GM18873 (cell line): ENCODE measurements around the gene ALDH1L1.

Experiments
- ATAC-seq: cut with Tn5 transposase; IDR thresholded peaks from one replicate; pipeline ENCODE4 v1.9.1; 2021; ENCODE audit warnings: mild to moderate bottlenecking, moderate library complexity, moderate number of reproducible peaks; ENCODE audit not compliant: unreplicated experiment, low FRiP score

The ALDH1L1 gene

GRCh38 chr3:126155819-126156218 is 24.6 kb downstream of the ALDH1L1 start:
- no peak for ATAC-seq

DNA sequence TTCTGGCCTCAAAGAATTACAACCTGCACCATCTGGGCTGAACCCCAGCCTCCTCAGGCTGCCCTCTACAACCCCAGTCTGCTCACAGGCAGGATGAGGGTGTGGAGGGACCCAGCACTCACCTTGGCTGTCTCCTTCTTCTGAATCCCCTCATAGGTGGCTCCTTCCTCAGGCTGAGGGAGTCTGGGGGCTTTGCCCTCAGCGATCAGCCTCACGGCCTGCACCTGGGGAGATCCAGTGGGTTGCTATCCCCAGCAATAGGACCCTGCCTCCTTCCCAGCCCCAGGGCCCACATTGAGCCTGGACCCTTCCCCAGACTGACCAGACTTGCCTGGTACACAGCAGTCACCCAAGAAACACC is 25.1 kb downstream of the ALDH1L1 start:
- no peak for ATAC-seq

DNA sequence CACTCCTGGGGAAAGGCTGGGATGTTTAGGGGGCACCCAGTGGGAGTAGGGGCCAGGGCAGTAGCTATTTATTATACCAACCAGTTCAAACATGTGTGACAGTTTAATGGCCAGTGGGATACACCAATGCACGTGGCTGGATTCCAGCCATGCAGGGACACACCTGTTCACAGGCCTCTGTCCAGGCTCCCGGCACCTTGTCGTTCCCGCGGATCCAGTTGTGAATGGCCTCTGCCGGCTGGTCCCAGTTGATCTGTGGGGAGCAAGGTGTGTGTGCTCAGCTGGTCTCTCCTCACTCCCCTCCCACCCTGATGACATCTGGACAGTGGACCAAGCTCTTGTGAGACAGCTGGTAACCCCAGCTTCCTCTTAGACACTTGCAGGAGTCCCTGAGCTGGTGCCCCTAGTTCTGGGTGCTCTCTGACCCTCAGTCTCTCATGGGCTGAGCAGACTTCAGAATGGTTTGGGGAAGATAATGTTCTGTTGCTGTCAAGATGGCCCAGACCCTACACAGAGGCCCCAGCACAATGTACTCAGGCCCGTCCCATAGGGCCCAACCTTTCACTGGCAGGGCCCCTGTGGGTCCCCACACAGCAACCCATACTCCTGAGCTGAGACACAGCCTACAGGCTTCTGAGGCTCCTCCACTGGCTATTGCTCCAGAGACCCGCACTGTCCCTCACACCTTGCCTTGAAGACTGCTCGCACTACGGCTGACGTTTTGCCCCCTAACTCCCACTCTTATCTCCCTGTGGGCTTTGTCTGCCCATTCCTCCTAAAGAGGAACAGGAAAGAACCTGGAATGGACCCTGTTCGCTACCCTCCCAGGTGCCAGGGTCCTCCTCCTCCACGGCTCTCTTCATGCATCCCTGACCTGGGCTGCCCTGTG is 25.8 kb downstream of the ALDH1L1 start:
- ATAC-seq = no peak

DNA sequence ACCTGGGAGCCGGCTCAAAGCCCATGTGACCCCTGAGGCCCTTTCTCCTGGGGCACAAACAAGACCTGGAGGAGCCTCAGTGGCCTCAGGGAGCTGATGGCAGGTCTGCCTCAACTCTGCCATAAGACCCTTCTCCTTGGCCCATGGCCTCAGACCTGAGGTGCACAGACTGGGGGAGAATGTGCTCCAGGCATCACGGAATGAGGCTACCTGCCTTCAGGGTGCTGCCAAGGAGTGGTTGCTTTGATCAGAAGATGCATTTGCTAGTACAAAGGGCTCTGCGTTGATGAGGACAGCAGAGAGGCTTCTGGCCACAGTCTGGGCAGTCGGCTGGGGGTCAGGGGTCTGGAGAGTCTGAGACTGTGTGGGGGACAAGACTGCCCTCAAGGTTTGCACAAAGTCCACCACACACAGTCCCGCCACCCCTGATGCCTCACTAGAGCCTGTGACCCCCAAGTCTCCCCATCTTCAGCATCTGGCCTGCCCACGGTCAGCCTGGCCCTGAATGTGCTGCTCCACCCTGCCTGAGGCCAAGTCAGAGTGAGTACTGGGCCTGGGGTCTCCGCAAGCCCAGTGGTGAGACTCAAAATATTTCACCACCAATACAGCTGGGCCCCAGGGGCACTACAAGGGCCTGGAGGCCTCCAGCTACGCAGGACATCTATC is 26.6 kb downstream of the ALDH1L1 start:
- no peak for ATAC-seq

DNA sequence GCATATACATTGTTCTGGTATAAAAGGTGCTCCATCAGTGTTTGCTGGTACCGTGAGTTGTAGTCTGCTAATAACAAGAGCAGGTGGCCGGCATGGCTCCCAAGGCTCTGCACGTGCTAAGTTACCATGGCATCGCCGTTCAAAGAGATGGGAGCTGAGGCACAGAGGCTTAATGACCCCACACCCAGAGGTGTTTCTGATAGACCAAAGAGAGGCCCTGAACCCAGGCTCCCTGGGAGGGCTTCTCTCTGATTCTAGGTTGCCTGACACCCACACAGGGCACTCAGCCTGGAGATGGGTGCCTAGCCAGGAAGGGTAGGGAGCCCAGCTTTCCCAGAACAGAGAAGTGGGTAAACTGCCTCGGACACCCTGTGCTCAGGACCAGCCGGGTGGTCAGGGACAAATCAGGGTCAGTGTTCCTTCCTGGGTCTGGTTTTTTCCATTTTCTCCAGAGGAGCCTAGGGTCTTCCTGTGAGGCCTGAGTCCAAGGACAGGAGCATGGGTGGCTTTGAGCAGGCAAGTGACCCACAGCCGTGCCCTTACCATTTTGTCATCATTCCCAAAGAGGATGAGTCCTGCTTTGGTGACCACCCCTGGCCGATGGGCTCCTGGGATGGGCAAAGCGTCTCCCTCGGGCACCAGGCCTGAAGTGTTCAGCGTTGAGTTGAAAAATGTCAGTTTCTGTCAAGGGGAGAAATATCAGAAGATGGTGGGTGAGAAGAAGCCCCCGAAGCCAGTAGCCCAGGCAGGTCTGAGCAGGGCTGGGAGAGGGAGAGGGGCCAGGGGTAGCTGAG is 27.3 kb downstream of the ALDH1L1 start:
- no peak for ATAC-seq

DNA sequence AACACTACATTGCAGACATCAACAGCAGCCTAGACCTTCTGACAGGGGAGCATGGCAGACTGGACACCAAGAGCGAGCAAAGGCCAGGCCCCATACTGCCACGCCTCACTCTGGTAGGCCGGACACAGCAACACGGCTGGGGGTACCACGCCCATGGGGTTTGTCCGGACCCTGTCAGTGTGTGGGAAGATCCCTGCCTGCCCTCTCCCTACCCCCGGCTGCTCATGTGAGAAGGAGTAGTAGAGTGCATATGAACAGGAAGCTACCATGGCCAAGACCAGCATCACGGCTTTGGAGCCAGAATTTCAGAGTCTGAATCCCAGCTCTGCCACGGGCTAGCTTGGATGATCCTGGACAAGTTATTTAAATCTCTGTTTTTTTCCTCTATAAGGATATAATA is 27.9 kb downstream of the ALDH1L1 start:
- ATAC-seq = no peak

DNA sequence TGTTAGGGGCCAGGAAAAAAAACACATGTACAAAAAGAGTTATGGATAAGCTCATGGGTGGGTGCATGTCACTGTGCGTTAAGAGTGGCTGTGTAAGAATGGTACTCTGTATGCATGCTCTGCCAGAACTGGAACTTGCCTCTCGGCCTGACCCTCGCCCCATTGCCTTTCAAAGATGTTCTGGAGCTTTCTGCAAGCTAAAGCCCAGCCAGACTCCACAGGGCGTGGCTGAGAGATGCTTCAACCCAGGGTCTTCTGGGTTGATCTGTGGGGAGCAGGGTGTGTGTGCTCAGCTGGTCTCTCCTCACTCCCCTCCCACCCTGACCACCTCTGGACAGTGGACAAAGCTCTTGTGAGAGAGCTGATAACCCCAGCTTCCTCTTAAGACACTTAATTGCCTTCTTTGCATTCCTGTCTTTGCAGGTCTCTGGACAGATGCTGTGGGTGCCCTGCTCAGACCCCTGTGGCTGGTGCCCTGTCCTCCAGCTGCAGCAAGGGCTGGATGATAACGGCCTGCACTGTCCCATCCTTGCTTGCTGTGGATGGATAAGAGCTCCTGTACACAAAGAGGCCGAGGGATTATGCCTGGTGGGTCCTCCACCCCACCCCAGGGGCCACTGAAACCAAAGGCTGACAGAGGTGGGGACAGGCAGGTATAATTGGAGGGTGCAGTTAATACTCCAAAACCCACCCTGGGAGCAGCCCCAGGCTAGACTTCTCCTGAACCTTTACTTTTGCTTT is 28.7 kb downstream of the ALDH1L1 start:
- ATAC-seq = no peak

DNA sequence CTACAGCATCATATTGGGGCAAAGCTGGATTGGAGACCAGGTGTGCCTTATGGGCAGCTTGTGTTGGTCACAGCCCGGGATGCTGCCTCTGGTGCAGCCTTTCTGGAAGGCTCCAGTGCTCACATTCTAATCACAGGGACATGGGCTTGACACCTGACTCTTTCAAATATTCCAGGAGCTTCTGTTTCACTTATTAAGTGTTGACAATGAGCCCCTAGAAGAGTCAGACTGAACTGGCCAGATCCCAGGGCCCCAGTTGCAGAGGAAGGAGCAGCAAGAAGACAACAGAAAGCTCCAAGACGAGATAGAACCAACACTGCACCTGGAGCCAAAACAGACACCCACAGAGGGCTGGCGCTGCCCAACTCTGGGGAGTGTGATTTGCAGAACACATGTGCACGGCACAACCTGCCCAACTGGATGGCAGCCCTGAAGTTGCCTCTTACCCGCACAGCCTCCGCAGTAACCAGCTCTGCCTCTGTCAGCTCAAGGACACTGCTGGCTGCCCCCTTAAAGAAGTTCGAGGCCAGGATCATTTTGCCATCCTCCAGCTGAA is 30.3 kb downstream of the ALDH1L1 start:
- no peak for ATAC-seq

DNA sequence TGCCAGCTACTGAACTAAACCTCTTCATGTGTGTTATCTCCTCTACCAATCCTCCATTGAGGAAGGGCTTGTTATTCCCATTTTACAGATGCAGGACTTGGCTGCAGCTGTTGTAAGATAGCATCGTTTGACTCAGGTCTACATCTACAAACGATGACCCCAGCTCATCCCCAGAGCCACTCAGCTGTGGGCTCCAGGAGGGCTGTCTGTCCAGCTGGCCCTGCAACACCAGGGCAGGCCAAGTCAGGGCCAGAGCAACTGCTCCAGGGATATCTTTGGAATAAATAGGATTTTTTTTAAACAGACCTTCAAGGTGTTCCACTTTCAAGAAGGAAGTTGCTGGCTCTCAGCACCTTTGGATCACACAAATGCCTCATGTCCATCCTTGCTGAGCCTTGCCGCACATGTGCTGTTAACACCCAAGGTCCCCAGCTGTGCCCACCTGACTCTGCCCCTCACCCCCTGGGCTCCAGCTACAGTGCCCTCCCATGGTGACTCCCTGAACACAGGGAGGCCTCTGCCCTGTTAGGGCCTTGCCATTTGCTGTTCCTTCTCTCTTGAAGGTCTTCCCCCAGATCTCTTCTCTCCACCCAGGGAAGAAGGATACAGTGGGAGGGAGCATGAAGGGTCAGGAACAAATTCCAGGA is 31.0 kb downstream of the ALDH1L1 start:
- ATAC-seq = no peak

DNA sequence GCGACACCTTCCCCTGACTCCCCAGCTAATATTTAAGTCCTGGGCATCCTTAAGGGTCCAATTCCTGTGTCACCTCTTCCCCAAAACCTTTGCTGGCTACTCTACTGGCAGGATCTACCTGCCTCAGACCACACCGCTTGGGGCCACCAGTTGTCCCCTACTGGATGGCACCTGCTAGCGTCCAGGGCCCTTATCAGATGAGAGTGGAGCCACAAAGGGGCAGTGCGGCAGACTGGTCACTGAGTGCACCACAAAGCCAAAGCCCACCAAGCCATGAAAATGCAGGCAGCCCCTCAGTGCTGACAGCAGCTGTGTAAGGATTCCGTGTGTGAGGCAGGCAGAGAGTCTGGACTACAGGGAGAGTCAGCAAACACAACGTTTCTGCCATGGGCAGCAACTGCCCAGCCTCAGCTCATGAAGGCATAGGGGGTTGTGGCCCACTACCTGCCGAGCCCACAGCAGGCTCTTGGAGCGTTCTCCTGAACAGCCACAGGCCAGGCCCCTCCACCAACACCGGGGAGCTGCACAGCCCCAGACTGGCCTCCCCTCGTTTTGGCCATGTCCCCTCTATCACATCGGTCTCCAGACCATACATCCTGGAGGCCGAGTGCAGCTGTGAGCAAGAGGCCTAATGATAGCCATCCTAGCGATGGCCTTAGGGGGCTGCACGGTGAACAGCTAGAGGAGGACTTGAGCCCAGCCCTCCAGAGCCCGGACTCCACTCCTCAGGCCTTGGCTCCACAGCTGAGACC is 32.3 kb downstream of the ALDH1L1 start:
- ATAC-seq = no peak

GRCh38 chr3:126147147-126147931 is 33.0 kb downstream of the ALDH1L1 start:
- ATAC-seq = no peak

DNA sequence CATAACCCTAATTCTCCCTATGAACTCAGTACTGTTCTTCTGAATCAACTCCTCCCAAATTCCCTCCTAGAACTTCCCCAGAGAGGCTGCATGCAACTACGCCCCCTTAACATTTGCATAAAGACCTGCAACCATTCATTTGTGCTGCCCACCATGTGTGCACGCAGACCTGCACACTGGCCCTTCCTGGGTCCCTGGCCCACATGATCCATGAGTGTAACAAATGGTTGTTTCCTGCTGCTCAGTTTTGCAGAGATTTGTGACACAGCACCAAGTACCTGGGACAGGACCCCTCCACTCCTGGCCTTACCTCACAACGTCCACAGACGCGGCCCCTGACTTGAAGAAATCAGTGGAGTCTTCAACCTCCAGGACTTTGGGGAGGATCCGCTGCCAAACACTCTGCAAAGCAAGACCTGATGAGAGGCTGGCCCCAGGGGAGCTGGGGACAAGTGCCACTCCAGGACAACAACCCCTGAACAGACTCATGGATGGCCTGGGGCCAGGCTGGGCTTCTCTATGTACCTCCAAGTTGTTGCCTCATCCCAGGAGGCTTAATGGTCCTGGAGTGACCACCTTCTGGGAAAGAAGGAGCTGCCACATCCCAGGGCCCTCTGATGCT is 33.8 kb downstream of the ALDH1L1 start:
- no peak for ATAC-seq

DNA sequence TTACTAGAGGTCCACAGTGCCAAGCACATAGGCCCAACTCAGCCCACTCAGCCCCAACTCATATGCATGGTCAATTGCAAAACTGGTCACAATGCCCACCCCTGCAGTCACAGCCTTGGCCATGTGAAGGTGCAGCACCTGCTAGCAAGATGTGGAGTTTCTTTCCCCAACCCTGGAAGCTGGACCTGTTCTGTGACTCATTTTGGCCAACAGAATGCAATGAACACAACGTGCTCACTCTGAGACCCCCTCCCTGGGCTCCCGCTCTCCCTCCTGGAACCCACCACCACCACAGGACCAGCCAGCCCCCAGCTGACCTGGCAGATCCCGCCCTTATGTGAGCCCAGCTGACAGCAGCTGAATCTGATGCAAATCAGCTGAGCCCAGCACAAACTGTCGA is 34.4 kb downstream of the ALDH1L1 start:
- ATAC-seq = no peak

DNA sequence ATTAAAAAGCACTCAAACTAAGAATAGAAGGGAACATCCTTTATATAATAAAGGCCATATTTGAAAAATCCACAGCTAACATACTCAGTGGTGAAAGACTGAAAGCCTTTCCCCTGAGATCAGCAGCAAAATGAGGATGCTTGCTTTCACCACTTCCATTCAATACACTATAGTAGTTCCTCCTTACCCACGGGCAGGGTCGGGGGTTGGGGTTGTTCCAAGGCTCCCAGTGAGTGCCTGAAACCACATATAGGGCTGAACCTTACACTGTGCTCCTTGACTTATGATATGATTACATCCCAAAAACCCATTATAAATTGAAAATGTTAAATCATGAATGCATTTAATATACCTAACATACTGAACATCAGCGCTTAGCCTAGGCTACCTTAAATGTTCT is 37.7 kb downstream of the ALDH1L1 start:
- ATAC-seq = no peak

DNA sequence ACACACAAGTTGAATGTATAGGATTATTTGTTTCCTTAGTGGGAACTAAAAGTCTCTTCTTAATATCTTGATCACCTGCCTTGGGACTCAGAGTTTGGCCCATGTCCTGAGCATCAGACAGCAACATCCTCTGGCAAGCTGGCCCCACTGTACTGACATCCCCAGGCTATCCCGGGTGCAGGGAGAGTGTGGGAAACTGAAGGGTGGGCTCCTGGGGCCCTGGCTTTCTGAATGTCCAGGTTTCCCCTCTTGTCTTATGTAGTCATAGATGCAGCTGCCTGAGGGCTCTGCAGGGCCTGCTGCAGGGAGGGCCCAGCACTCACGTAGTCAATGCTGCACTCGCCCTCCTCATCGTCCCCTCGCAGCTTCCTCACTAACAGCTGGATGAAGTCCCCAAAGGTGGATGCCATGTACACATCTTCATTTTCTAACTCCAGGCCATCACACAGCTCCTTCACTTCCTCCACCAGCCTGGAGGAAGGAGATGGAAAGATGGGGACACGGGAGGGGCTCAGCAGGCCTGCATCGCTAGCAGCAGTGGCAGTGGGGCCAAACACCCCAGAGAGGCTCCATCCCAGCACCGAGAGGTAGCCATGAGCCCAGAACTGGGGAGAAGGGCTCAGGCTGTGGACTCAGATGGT is 42.8 kb downstream of the ALDH1L1 start:
- no peak for ATAC-seq

DNA sequence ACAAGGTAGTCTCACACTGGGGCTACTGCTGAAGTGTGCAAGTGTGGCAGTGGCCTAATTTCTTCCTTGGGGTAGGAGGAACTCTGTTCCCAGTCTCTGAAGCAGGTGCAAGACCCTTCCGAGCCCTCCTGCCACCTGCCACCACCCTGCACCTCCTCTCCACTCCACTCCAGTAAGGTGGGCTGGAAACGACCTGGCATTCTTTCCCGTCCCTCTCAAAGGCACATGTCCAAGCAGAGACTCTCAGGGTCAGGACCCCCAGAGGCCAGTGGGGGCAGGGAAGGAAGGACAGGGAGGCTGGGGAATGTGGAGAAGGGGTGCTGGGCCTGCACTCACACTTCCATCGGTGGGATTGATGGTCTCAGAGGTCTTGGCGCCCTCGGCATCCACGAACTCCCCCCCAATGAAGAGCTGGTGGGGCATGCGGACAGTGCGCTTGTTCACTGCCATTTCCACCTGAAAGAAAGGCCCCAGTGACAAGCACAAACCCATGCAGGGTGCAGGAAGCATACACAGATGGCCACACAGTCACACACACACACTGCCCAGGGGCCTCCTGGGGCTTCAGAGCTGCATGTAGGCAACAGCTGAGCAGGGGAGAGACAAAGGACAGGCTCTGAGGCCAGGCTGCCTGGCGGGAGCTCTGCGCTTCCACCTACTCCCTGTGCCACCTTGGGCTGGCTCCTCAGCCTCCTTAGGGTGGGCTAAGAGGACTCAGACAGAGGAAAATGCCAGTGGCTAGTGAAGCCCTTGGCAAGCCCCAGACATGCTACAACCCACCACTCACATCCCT is 43.8 kb downstream of the ALDH1L1 start:
- no peak for ATAC-seq
